Transverse colon (tissue), 4 donors: ENCODE results near the gene PPP3CA. TPM values are rescaled to one million over a fixed set of nuclear protein-coding genes. Genes with fewer than 3 reads are reported as not detected.
"Not testable (repeated sequence)": the region's sequence is repeated elsewhere in the genome, so short reads cannot be mapped to it uniquely, and the experiment has no call there.

Source experiments
- DNase-seq: peaks from one replicate; pipeline ENCODE4 v3.0.0-alpha.2; 2019
- H3K27ac ChIP-seq, 4 donors: fragments of 200-600 bp; sonication (generic); 2 replicates each; pipeline ENCODE4 v1.5.1; 2016 to 2018; ENCODE audit warnings: inconsistent platforms in 4 of 4
- H3K27me3 ChIP-seq: fragments of 200-600 bp; sonication (generic); 2 replicates; pipeline ENCODE4 v1.5.1; 2017; ENCODE audit warnings: inconsistent platforms
- H3K36me3 ChIP-seq, 4 donors: fragments of 200-600 bp; sonication (generic); 2 replicates each; pipeline ENCODE4 v1.5.1; 2017 to 2019; ENCODE audit warnings: inconsistent platforms in 4 of 4
- H3K4me1 ChIP-seq, 4 donors: fragments of 200-600 bp; sonication (generic); 2 replicates each; pipeline ENCODE4 v1.5.1; 2017 to 2020; ENCODE audit warnings: inconsistent platforms in 4 of 4
- H3K4me3 ChIP-seq, 4 donors: fragments of 200-600 bp; sonication (generic); 1 replicate in 1 of 4; 2 replicates in 3 of 4; pipeline versions ENCODE4 v1.5.1 to v1.6.1; 2017 to 2019; ENCODE audit warnings: inconsistent platforms in 4 of 4
- H3K9me3 ChIP-seq, 2 donors: fragments of 200-600 bp; sonication (generic); 2 replicates each; pipeline ENCODE4 v1.5.1; 2017 to 2019; ENCODE audit warnings: inconsistent platforms in 2 of 2
- EP300 ChIP-seq: sonication (generic); formaldehyde crosslinking; IDR thresholded peaks from one replicate; pipeline ENCODE4 v1.6.1; 2017; ENCODE audit warnings: antibody characterized with exemption, low read depth
- POLR2A ChIP-seq: fragments of 450-650 bp; IDR thresholded peaks from one replicate; pipeline ENCODE4 v1.6.1; 2016; ENCODE audit warnings: antibody characterized with exemption, mild to moderate bottlenecking, moderate library complexity
- POLR2AphosphoS5 ChIP-seq, 3 donors: sonication (generic); formaldehyde crosslinking; IDR thresholded peaks; one replicate each; pipeline ENCODE4 v1.6.1; 2016; ENCODE audit warnings: antibody characterized with exemption in 3 of 3
- WGBS, 2 donors: methylation state at CpG; one replicate each; pipeline ENCODE4 v1.1.5; 2018; ENCODE audit warnings: low coverage in 1 of 2; 5-methylcytosine and 5-hydroxymethylcytosine counted together
- in situ Hi-C, 4 donors: fragments of 200-750 bp; cut with MboI; loops; one replicate each; pipeline versions ENCODE4 v1.15.0 to v1.15.1; 2017; ENCODE audit warnings: low sequenced_read_pairs in 3 of 4, low pct_ligation_motif_present in 1 of 4, low pct_unique_long_range_greater_than_20kb in 1 of 4
- intact Hi-C: fragments of 100-400 bp; cut with DNase I; formaldehyde crosslinking; loops from one replicate; pipeline ENCODE4 v1.15.1; 2023; ENCODE audit warnings: low total_unique reads
- total RNA-seq, 4 donors: library from RNA; depleted of rRNA; stranded (reverse); fragments of >200 nt; gene quantifications; one replicate each; pipeline ENCODE4 v1.1.0, GENCODE V29; 2016
- TF ChIP-seq, protein P1 (sequence below), 5 experiments: fragments of 200-600 bp in 3 of 5; fragments of 450-650 bp in 2 of 5; sonication (generic) in 3 of 5; IDR thresholded peaks; 1 replicate in 2 of 5; 2 replicates in 3 of 5; pipeline ENCODE4 v1.5.1; 2016 to 2017; ENCODE audit warnings: antibody characterized with exemption in 5 of 5, inconsistent platforms in 3 of 5, mild to moderate bottlenecking in 2 of 5, moderate library complexity in 1 of 5

Gene PPP3CA
- total RNA-seq, 4 donors from 2014 or later = 29.2 to 50.7 (median 37.7) TPM

DNA sequence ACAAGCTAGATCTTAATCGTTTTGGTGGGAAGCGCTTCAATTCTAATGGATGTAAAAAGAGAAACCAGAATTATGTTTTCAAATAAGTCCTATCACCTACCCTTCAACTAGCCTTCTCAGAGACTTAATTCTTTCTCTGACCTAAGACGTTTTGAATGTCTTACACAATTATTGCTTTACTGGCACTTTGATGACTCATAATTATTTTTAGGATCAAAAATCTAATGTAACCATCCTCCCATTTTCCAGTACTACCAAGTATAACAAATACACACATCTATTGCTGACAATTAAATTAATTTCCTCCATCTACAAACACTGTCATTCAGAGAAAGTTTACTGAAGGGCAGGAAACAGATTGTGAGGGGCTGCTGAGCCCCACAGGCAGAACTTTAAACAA is 108.6 kb downstream of the PPP3CA start:
- no peak overlapping the region for H3K4me3 ChIP-seq
- intact Hi-C loops (no loop called here), in situ Hi-C loops (no loop called here)
- no peaks in the 10 kb centered on the region for H3K27me3 ChIP-seq
- no peaks in the 10 kb centered on the region for H3K36me3 ChIP-seq
- no peak for DNase-seq
- no peaks in the 10 kb centered on the region for H3K9me3 ChIP-seq
- peaks cover 0 to 21% (median 11%) of the 10 kb centered on the region in 4 donors for H3K4me1 ChIP-seq
- H3K27ac ChIP-seq = no peak overlapping the region
- WGBS, 2 donors = 63 to 70% methylated on average over 3 of the region's 3 CpGs
- no peak for TF ChIP-seq POLR2AphosphoS5 (IDR thresholded peaks at IDR 0.05)
- TF ChIP-seq EP300 = no peak
- TF ChIP-seq, protein P1, sequence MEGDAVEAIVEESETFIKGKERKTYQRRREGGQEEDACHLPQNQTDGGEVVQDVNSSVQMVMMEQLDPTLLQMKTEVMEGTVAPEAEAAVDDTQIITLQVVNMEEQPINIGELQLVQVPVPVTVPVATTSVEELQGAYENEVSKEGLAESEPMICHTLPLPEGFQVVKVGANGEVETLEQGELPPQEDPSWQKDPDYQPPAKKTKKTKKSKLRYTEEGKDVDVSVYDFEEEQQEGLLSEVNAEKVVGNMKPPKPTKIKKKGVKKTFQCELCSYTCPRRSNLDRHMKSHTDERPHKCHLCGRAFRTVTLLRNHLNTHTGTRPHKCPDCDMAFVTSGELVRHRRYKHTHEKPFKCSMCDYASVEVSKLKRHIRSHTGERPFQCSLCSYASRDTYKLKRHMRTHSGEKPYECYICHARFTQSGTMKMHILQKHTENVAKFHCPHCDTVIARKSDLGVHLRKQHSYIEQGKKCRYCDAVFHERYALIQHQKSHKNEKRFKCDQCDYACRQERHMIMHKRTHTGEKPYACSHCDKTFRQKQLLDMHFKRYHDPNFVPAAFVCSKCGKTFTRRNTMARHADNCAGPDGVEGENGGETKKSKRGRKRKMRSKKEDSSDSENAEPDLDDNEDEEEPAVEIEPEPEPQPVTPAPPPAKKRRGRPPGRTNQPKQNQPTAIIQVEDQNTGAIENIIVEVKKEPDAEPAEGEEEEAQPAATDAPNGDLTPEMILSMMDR (IDR thresholded peaks at IDR 0.05) = no peak
- no peak for TF ChIP-seq POLR2A

DNA sequence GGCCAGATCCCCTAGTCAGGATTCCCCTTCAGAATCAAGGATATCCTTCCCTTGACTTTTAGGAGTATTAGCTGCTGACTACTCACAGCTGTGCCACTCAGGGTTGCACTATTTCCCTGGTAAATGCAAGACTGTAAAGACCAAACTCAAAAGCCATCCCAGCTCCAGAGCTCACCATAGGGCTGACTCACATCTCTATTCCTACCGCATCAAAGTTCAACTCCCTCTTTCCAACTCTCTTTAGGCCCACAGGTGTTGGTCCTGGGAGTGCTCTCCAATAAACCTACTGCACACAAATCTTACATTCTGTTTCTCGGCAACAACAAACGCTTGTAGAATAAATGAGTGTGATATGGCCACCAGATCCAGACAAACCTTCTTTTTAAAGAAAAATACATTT is 109.6 kb downstream of the PPP3CA start:
- Histone ChIP-seq H3K27ac (no peak overlapping the region), H3K4me1 (peaks cover 0 to 21% (median 11%) of the 10 kb centered on the region in 4 donors), H3K4me3 (no peak overlapping the region), H3K9me3 (no peaks in the 10 kb centered on the region), H3K36me3 (no peaks in the 10 kb centered on the region), H3K27me3 (no peaks in the 10 kb centered on the region)
- in situ Hi-C loops (no loop called here), intact Hi-C loops (no loop called here)
- DNase-seq = no peak
- TF ChIP-seq, protein P1 (IDR thresholded peaks at IDR 0.05) = no peak
- TF ChIP-seq POLR2AphosphoS5 (IDR thresholded peaks at IDR 0.05) (no peak), EP300 (no peak), POLR2A (no peak)
- whole genome bisulfite sequencing, 2 donors = 56 to 65% methylated on average over 2 to 3 of the region's 3 CpGs

DNA sequence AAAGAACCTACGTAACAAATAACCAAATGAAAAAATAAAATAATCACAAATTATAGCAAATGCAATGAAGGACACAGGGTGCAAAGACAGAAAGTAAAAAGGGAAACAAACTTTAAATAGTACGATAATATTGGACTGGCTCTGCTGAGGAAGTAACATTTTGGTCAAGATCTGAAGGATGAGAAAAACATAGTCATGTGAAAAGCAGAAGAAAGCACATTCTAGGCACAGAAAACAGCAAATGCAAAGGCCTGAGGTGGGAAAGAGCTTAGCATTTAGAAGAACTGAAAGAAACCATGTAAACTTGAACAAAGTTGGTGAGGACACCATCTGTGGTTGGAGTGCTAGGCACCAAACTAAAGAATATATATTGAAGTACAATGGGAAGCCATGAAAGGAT is 111.2 kb downstream of the PPP3CA start:
- in situ Hi-C loops (no loop called here), intact Hi-C loops (no loop called here)

DNA sequence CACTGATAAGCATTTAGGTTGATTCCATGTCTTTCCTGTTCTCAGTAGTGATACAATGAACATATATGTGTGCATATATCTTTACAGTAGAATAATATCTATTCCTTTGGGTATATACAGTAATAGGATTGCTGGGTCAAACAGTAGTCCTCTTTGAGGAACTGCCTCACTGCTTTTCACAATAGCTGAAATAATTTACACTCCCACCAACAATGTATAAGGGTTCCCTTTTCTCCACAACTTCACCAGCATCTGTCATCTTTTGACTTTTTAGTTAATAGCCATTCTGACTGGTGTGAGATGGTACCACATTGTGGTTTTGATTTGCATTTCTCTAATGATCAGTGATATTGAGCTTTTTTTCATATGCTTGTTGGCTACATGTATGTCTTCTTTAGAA is 113.2 kb downstream of the PPP3CA start:
- H3K4me3 ChIP-seq, in situ Hi-C loops, H3K36me3 ChIP-seq, H3K9me3 ChIP-seq, H3K27me3 ChIP-seq, intact Hi-C loops, DNase-seq, H3K27ac ChIP-seq: not testable (repeated sequence)
- peaks cover 0 to 14% (median 9%) of the 10 kb centered on the region in 4 donors for H3K4me1 ChIP-seq

More for the DNA sequence above, 111.2 kb downstream of the PPP3CA start:
- Histone ChIP-seq H3K36me3 (no peaks in the 10 kb centered on the region), H3K27me3 (no peaks in the 10 kb centered on the region), H3K27ac (no peak overlapping the region), H3K4me1 (peaks cover 0 to 21% (median 13%) of the 10 kb centered on the region in 4 donors), H3K4me3 (no peak overlapping the region), H3K9me3 (no peaks in the 10 kb centered on the region)
- no peak for DNase-seq
- 83 to 84% methylated on average over 1 to 2 of the region's 2 CpGs for WGBS, 2 donors
- no peak for TF ChIP-seq POLR2AphosphoS5 (IDR thresholded peaks at IDR 0.05)
- no peak for TF ChIP-seq EP300
- no peak for TF ChIP-seq POLR2A
- TF ChIP-seq, protein P1 (IDR thresholded peaks at IDR 0.05) = no peak

DNA sequence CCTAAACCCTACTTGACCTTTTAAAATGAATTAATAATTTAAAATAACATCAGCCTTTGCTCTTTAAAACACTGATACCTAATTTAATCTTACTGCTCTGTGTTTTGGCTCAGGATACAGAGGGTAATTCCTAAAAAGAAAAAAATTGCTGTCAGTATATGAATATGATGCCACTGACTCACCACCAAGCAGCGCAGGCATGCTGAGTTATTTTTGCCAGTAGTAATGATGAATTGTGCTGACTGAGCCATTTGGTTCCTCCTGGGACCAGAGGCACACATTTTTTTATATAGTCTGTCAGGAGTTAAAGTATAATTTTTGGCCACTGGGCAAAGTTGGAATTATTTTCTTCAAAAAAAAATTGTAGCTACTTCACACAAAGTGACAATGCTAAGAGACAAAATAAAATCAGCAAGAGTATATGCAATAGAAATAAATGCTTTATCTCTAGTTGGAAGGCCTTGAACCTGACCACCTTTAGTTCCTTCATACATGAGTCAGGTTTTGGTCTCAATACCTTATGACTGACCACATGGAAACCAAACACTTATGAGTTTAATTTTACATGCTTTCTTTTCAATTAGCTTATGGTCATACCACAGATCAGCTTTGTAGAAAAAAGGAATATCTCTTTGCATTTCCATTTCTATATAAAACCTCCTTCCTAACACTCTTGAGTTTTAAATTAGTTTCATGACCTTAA is 115.1 kb downstream of the PPP3CA start:
- intact Hi-C loops (no loop called here), in situ Hi-C loops (no loop called here)
- TF ChIP-seq POLR2A (no peak), POLR2AphosphoS5 (IDR thresholded peaks at IDR 0.05) (no peak), EP300 (no peak)
- TF ChIP-seq, protein P1 (IDR thresholded peaks at IDR 0.05) = no peak
- whole genome bisulfite sequencing, 2 donors = 63 to 73% methylated on average over 1 of the region's 1 CpG
- Histone ChIP-seq H3K4me1 (peaks cover 0 to 4% (median 0%) of the 10 kb centered on the region in 4 donors), H3K9me3 (no peaks in the 10 kb centered on the region), H3K27me3 (no peaks in the 10 kb centered on the region), H3K4me3 (no peak overlapping the region), H3K27ac (no peak overlapping the region), H3K36me3 (no peaks in the 10 kb centered on the region)
- DNase-seq = no peak
